Mesendoderm (in vitro differentiated cells): ENCODE results near the gene ALPL.

Experiments used
- DNase-seq: peaks from one replicate; pipeline ENCODE4 v3.0.0; 2013
- H2AK5ac ChIP-seq: 2 replicates; pipeline ENCODE4 v1.6.1; 2013; ENCODE audit warnings: low read length, inconsistent platforms
- H2BK120ac ChIP-seq: 2 replicates; pipeline ENCODE4 v1.6.1; 2013; ENCODE audit warnings: low read depth, mild to moderate bottlenecking, low read length, moderate library complexity, mixed read lengths
- H2BK15ac ChIP-seq: replicated peaks from 2 replicates; pipeline ENCODE4 v1.6.1; 2013; ENCODE audit warnings: low read depth, mild to moderate bottlenecking, moderate library complexity
- H2BK5ac ChIP-seq: 2 replicates; pipeline ENCODE4 v1.6.1; 2013; ENCODE audit warnings: low read length, inconsistent platforms
- H3K18ac ChIP-seq: 2 replicates; pipeline ENCODE4 v1.6.1; 2013; ENCODE audit warnings: mild to moderate bottlenecking, low read length, mixed read lengths
- H3K23ac ChIP-seq: one replicate; pipeline ENCODE4 v1.6.1; 2013; ENCODE audit warnings: low read length
- H3K27ac ChIP-seq: 2 replicates; pipeline ENCODE4 v1.5.1; 2013; ENCODE audit warnings: low read depth, mild to moderate bottlenecking, inconsistent platforms, low read length, moderate library complexity
- H3K27me3 ChIP-seq: 2 replicates; pipeline ENCODE4 v1.6.1; 2013; ENCODE audit warnings: low read length, control low read depth, mild to moderate bottlenecking, inconsistent platforms; ENCODE audit not compliant: insufficient read depth, poor library complexity
- H3K36me3 ChIP-seq: 2 replicates; pipeline ENCODE4 v1.6.1; 2013; ENCODE audit warnings: low read length, inconsistent platforms; ENCODE audit not compliant: control insufficient read depth, insufficient read depth
- H3K4ac ChIP-seq: one replicate; pipeline ENCODE4 v1.6.1; 2013; ENCODE audit warnings: low read depth, mild to moderate bottlenecking, low read length, moderate library complexity
- H3K4me1 ChIP-seq: 2 replicates; pipeline ENCODE4 v1.6.1; 2013; ENCODE audit warnings: low read depth, low read length, inconsistent platforms; ENCODE audit not compliant: control insufficient read depth
- H3K4me2 ChIP-seq: 2 replicates; pipeline ENCODE4 v1.6.1; 2013; ENCODE audit warnings: low read length
- H3K4me3 ChIP-seq: 2 replicates; pipeline ENCODE4 v1.5.1; 2013; ENCODE audit warnings: mild to moderate bottlenecking, low read length
- H3K56ac ChIP-seq: one replicate; pipeline ENCODE4 v1.6.1; 2013; ENCODE audit warnings: low read length
- H3K79me1 ChIP-seq: 2 replicates; pipeline ENCODE4 v1.6.1; 2013; ENCODE audit warnings: low read length, inconsistent platforms
- H3K79me2 ChIP-seq: 2 replicates; pipeline ENCODE4 v1.6.1; 2013; ENCODE audit warnings: mild to moderate bottlenecking, low read length; ENCODE audit not compliant: control insufficient read depth, insufficient read depth
- H3K9ac ChIP-seq: 2 replicates; pipeline ENCODE4 v1.6.1; 2013; ENCODE audit warnings: low read length, inconsistent platforms
- H4K5ac ChIP-seq: one replicate; pipeline ENCODE4 v1.6.1; 2013; ENCODE audit warnings: low read length
- H4K8ac ChIP-seq: one replicate; pipeline ENCODE4 v1.6.1; 2013; ENCODE audit warnings: low read depth, mild to moderate bottlenecking, control low read depth, low read length, moderate library complexity
- WGBS: extraction: QIAGEN DNeasy Blood & Tissue Kit; methylation state at CpG from one replicate; pipeline ENCODE4 v1.1.7; 2013; ENCODE audit warnings: low lambda C conversion rate, missing lambda C conversion rate; ENCODE audit not compliant: insufficient coverage; ENCODE audit errors: extremely low coverage; 5-methylcytosine and 5-hydroxymethylcytosine counted together

Gene ALPL

DNA sequence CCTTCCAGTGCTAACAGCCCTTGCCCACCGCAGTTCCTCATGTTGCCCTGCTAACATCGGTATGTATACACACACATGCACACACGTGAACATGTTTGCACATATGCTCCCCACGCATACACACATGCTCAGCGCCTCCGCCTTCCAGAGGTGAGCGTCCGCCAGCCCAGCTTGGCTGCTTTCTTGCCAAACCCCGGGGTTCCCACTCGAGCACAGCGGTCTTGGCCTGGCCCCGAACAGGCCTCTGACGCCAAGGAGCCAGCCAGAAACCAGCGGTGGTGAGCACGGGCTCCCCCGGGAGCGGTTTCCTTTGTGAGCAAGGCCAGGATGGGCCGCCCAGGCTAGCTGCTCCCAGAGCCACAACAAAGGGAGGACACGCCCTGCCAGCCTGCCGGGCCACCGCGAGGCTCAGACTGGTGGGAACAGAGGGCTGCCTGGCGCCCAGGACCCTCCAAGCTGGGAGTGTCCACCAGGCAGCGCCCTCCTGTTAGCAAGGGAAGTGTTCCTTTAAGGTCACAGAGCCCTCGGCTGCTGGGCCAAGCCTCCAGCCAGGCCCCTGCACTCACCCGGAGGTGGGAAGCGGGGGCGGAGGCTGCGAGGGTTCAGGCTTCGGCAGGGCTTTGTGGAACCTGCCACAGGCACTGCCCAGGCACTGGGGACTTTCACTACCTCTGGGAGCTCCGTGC is 65.4 kb downstream of the ALPL start:
- H3K27me3 ChIP-seq = no peaks in the 10 kb centered on the region
- peaks cover 2% of the 10 kb centered on the region for H3K4me1 ChIP-seq
- no peak overlapping the region for H3K4me2 ChIP-seq
- H3K18ac ChIP-seq = peak overlapping the region; percentile 6
- no peaks in the 10 kb centered on the region for H3K36me3 ChIP-seq
- H3K23ac ChIP-seq = no peak overlapping the region
- WGBS = no CpG with 5 or more reads among the region's 31 CpGs
- no peak overlapping the region for H2BK5ac ChIP-seq
- H3K4ac ChIP-seq = no peak overlapping the region
- H2BK120ac ChIP-seq = no peak overlapping the region
- no peak overlapping the region for H2BK15ac ChIP-seq
- H3K4me3 ChIP-seq = no peak overlapping the region
- no peaks in the 10 kb centered on the region for H3K79me2 ChIP-seq
- H3K9ac ChIP-seq = peak overlapping the region; percentile 7
- H3K27ac ChIP-seq = peak overlapping the region; percentile 41
- peak overlapping the region; percentile 76 for H3K56ac ChIP-seq
- no peak overlapping the region for H4K8ac ChIP-seq
- H3K79me1 ChIP-seq = no peaks in the 10 kb centered on the region
- no peak overlapping the region for H4K5ac ChIP-seq
- no peak overlapping the region for H2AK5ac ChIP-seq
- DNase-seq = peak; percentile 77

DNA sequence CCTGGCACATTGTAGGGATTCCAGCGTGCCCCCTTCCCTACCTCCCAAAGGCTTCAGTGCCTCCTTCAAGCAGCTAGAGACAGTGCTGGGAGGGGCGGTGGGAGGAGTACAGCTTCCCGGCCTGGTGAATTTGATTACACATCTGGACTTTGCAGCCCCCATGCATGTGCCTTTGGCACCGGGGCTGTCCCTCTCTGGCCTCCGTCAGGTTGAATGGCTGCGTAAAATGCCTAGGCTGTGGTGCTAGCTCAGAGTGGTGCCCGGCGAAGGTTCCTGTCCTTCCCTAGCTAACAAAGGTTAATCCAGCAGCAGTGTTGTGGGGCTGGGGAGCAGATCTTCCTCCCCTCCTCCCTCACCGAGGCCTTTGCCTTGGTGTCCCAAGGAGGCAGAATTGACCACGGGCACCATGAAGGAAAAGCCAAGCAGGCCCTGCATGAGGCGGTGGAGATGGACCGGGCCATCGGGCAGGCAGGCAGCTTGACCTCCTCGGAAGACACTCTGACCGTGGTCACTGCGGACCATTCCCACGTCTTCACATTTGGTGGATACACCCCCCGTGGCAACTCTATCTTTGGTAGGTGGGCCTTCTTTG is 66.2 kb downstream of the ALPL start:
- Histone ChIP-seq H3K27ac (no peak overlapping the region), H3K27me3 (no peaks in the 10 kb centered on the region), H3K4me3 (no peak overlapping the region), H2AK5ac (peak overlapping the region; percentile 38), H4K8ac (no peak overlapping the region), H2BK120ac (no peak overlapping the region), H3K79me2 (no peaks in the 10 kb centered on the region), H3K18ac (no peak overlapping the region), H3K36me3 (no peaks in the 10 kb centered on the region), H3K9ac (peak overlapping the region; percentile 7), H4K5ac (no peak overlapping the region), H3K4ac (no peak overlapping the region), H3K4me2 (no peak overlapping the region), H3K23ac (no peak overlapping the region), H2BK5ac (no peak overlapping the region), H3K4me1 (peaks cover 2% of the 10 kb centered on the region), H2BK15ac (no peak overlapping the region), H3K56ac (peak overlapping the region; percentile 34), H3K79me1 (no peaks in the 10 kb centered on the region)
- WGBS = no CpG with 5 or more reads among the region's 18 CpGs
- DNase-seq = no peak

DNA sequence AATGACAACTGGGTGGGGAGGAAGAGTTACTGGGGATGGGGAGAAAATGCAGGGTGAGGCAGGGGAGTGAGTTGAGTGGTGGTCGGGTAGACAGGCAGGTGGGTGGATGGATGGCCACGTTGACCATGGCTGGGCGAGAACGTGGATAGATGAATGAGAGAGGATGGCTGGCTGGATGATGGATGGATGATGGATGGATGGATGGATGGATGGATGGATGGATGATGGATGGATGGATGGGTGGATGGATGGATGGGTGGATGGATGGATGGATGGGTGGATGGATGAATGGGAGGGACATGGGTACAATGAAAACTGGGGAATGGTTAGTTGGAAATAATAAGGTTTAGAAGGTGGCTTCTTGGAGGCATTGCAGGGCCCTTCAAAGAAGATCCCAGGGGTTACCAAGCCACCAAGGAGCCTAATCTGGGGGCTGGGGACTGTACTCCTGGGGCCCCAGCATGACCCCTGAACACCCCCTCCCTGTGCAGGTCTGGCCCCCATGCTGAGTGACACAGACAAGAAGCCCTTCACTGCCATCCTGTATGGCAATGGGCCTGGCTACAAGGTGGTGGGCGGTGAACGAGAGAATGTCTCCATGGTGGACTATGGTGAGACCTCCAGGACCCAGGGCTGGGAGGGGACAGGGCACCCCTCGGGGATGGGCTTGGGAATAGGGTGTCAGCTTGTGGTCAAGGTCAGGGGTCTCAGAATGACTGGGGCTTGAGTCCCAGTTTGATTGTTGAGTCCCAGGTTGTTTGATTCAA is 67.0 kb downstream of the ALPL start:
- no peaks in the 10 kb centered on the region for H3K79me1 ChIP-seq
- H3K4me1 ChIP-seq = peaks cover 2% of the 10 kb centered on the region
- DNase-seq = no peak
- no peak overlapping the region for H2BK5ac ChIP-seq
- H3K79me2 ChIP-seq = no peaks in the 10 kb centered on the region
- no CpG with 5 or more reads among the region's 7 CpGs for WGBS
- no peak overlapping the region for H3K18ac ChIP-seq
- H4K8ac ChIP-seq = no peak overlapping the region
- no peak overlapping the region for H3K23ac ChIP-seq
- H2BK120ac ChIP-seq = no peak overlapping the region
- no peak overlapping the region for H3K4me3 ChIP-seq
- no peak overlapping the region for H4K5ac ChIP-seq
- H3K36me3 ChIP-seq = no peaks in the 10 kb centered on the region
- no peak overlapping the region for H2BK15ac ChIP-seq
- no peak overlapping the region for H3K4me2 ChIP-seq
- no peak overlapping the region for H3K56ac ChIP-seq
- no peak overlapping the region for H3K9ac ChIP-seq
- no peaks in the 10 kb centered on the region for H3K27me3 ChIP-seq
- no peak overlapping the region for H3K4ac ChIP-seq
- H3K27ac ChIP-seq = no peak overlapping the region
- no peak overlapping the region for H2AK5ac ChIP-seq

DNA sequence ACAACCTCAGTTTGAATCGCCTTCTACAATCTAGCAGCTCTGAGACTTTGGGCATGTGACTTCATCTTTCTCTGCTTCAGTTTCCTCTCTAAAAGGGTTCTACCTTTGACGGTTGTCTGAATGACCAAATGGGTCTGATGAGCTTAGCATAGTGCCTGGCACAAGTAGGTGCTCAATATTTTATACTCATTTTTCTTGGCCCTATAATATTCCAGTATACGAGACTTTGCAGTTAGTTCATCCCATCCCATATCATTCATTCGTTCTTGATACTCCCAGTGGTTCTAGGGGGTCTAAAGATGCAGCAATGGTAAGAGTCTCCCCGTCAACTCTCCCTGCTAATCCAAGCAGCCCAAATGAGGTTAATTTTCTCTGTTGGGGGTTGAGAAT is 67.6 kb downstream of the ALPL start:
- DNase-seq = no peak
- Histone ChIP-seq H3K9ac (no peak overlapping the region), H2AK5ac (no peak overlapping the region), H3K79me1 (no peaks in the 10 kb centered on the region), H3K36me3 (no peaks in the 10 kb centered on the region), H2BK120ac (no peak overlapping the region), H3K27ac (no peak overlapping the region), H3K56ac (no peak overlapping the region), H3K4me1 (peaks cover 2% of the 10 kb centered on the region), H4K8ac (no peak overlapping the region), H3K4me3 (no peak overlapping the region), H3K18ac (no peak overlapping the region), H3K23ac (no peak overlapping the region), H3K27me3 (no peaks in the 10 kb centered on the region), H3K4ac (no peak overlapping the region), H3K79me2 (no peaks in the 10 kb centered on the region), H4K5ac (no peak overlapping the region), H2BK15ac (no peak overlapping the region), H3K4me2 (no peak overlapping the region), H2BK5ac (no peak overlapping the region)
- no CpG with 5 or more reads among the region's 5 CpGs for WGBS

DNA sequence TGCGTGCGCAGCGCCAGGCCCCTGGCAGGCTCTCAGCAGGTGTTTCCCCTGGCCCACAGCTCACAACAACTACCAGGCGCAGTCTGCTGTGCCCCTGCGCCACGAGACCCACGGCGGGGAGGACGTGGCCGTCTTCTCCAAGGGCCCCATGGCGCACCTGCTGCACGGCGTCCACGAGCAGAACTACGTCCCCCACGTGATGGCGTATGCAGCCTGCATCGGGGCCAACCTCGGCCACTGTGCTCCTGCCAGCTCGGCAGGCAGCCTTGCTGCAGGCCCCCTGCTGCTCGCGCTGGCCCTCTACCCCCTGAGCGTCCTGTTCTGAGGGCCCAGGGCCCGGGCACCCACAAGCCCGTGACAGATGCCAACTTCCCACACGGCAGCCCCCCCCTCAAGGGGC is 68.1 kb downstream of the ALPL start:
- H3K4me1 ChIP-seq = peaks cover 2% of the 10 kb centered on the region
- H4K5ac ChIP-seq = no peak overlapping the region
- DNase-seq = no peak
- no peak overlapping the region for H3K4ac ChIP-seq
- no peak overlapping the region for H3K56ac ChIP-seq
- H3K18ac ChIP-seq = no peak overlapping the region
- no peak overlapping the region for H4K8ac ChIP-seq
- no peak overlapping the region for H2BK120ac ChIP-seq
- no peak overlapping the region for H3K27ac ChIP-seq
- no peak overlapping the region for H2BK5ac ChIP-seq
- no peaks in the 10 kb centered on the region for H3K27me3 ChIP-seq
- WGBS = no CpG with 5 or more reads among the region's 26 CpGs
- H3K4me2 ChIP-seq = no peak overlapping the region
- no peak overlapping the region for H3K4me3 ChIP-seq
- no peak overlapping the region for H3K23ac ChIP-seq
- H3K79me1 ChIP-seq = no peaks in the 10 kb centered on the region
- H3K9ac ChIP-seq = no peak overlapping the region
- no peaks in the 10 kb centered on the region for H3K79me2 ChIP-seq
- H2AK5ac ChIP-seq = no peak overlapping the region
- no peak overlapping the region for H2BK15ac ChIP-seq
- no peaks in the 10 kb centered on the region for H3K36me3 ChIP-seq
